CD4-positive, alpha-beta T cell treated with Interferon alpha-2 for 1 hour (primary cell): ENCODE data around the gene WASF2.
A peak's percentile ranks its signal among the peaks of the same experiment; 100 is the strongest.
"Not testable (repeated sequence)": the region's sequence is repeated elsewhere in the genome, so short reads cannot be mapped to it uniquely, and the experiment has no call there.

Source experiments
- DNase-seq, 2 donors: peaks; one replicate each; pipeline ENCODE4 v3.0.0-alpha.2; 2020 to 2022

WASF2 gene

GRCh38 chr1:27447399-27447798 lies 42.6 kb downstream of the WASF2 start:
- no peak for DNase-seq

- DNase-seq, result no peak
These were observed 43.4 kb downstream of the WASF2 start for GRCh38 chr1:27446496-27447020.

- peak in 1 of 2 donors; percentile 30 for DNase-seq
These were observed 44.6 kb downstream of the WASF2 start for GRCh38 chr1:27445177-27445936.

- no peak for DNase-seq
These were observed 45.3 kb downstream of the WASF2 start for GRCh38 chr1:27444632-27445031.

- DNase-seq, result no peak
These were observed 50.8 kb downstream of the WASF2 start for GRCh38 chr1:27439150-27439549.

GRCh38 chr1:27438621-27439061 lies 51.3 kb downstream of the WASF2 start:
- DNase-seq, result no peak

- peak; percentile 24 to 62 for DNase-seq
These were observed 53.5 kb downstream of the WASF2 start for GRCh38 chr1:27436204-27437159.

- peak; percentile 21 to 51 for DNase-seq
These were observed 54.3 kb downstream of the WASF2 start for GRCh38 chr1:27435566-27436203.

GRCh38 chr1:27433706-27434105 lies 56.3 kb downstream of the WASF2 start:
- no peak for DNase-seq

GRCh38 chr1:27432725-27433124 lies 57.2 kb downstream of the WASF2 start:
- not testable (repeated sequence) for DNase-seq

- no peak for DNase-seq
These were observed 58.4 kb downstream of the WASF2 start for GRCh38 chr1:27431601-27431940.

- peak; percentile 26 to 56 for DNase-seq
These were observed 58.9 kb downstream of the WASF2 start for GRCh38 chr1:27430903-27431600.

- DNase-seq, result no peak
These were observed 60.9 kb downstream of the WASF2 start for GRCh38 chr1:27429029-27429425.

- no peak for DNase-seq
These were observed 61.5 kb downstream of the WASF2 start for GRCh38 chr1:27428316-27429028.

GRCh38 chr1:27427816-27428315 lies 62.1 kb downstream of the WASF2 start:
- DNase-seq, result no peak

GRCh38 chr1:27427329-27427728 lies 62.6 kb downstream of the WASF2 start:
- no peak for DNase-seq

GRCh38 chr1:27423709-27424108 lies 66.3 kb downstream of the WASF2 start:
- DNase-seq, result no peak

- peak in 1 of 2 donors; percentile 40 for DNase-seq
These were observed 71.4 kb downstream of the WASF2 start for GRCh38 chr1:27418326-27419185.

- DNase-seq, result no peak
These were observed 72.3 kb downstream of the WASF2 start for GRCh38 chr1:27417713-27418112.

- peak; percentile 71 to 77 for DNase-seq
These were observed 73.4 kb downstream of the WASF2 start for GRCh38 chr1:27416387-27417111.
